SK-N-SH treated with all-trans-retinoic acid at 6 μM for 48 hours (cell line): Measurements from ENCODE around the gene GNAQ.
A peak's percentile ranks its signal among the peaks of the same experiment; 100 is the strongest.

Experiments used
- ATAC-seq: fragments of 200-7000 bp; cut with Tn5 transposase; 3 replicates; pipeline ENCODE4 v1.9.1; 2020; ENCODE audit warnings: mild to moderate bottlenecking, moderate library complexity
- ARNTL ChIP-seq: fragments of 450-650 bp; formaldehyde crosslinking; IDR thresholded peaks from 2 replicates; pipeline ENCODE4 v1.5.0; 2020; ENCODE audit warnings: low read depth, mild to moderate bottlenecking, moderate library complexity, borderline replicate concordance
- ESRRG ChIP-seq: fragments of 250-450 bp; sonication (Bioruptor Pico); IDR thresholded peaks from 2 replicates; pipeline ENCODE4 v1.6.1; 2021; ENCODE audit warnings: mild to moderate bottlenecking
- GLIS3 ChIP-seq: fragments of 250-450 bp; sonication (Bioruptor Pico); IDR thresholded peaks from 2 replicates; pipeline ENCODE4 v1.5.0; 2020; ENCODE audit warnings: mild to moderate bottlenecking, moderate library complexity
- OSR1 ChIP-seq: fragments of 250-450 bp; sonication (Bioruptor Pico); IDR thresholded peaks from 2 replicates; pipeline ENCODE4 v1.8.0; 2022; ENCODE audit warnings: moderate library complexity, mild to moderate bottlenecking, inconsistent platforms
- PPARA ChIP-seq: fragments of 250-450 bp; sonication (Bioruptor Pico); IDR thresholded peaks from 2 replicates; pipeline ENCODE4 v1.5.0; 2020; ENCODE audit warnings: mild to moderate bottlenecking, borderline replicate concordance
- SNAI2 ChIP-seq: fragments of 250-450 bp; sonication (Bioruptor Pico); IDR thresholded peaks from 2 replicates; pipeline ENCODE4 v1.5.0; 2020; ENCODE audit warnings: mild to moderate bottlenecking, moderate library complexity
- TCF4 ChIP-seq: fragments of 250-450 bp; sonication (Bioruptor Pico); IDR thresholded peaks from 2 replicates; pipeline ENCODE4 v1.8.0; 2021; ENCODE audit warnings: mild to moderate bottlenecking, moderate library complexity, borderline replicate concordance
- TOX ChIP-seq: fragments of 250-450 bp; sonication (Bioruptor Pico); IDR thresholded peaks from 2 replicates; pipeline ENCODE4 v1.8.0; 2021; ENCODE audit warnings: mild to moderate bottlenecking, moderate library complexity, borderline replicate concordance
- ZC3H10 ChIP-seq: fragments of 250-450 bp; sonication (Bioruptor Pico); IDR thresholded peaks from 2 replicates; pipeline ENCODE4 v1.5.1; 2021; ENCODE audit warnings: mild to moderate bottlenecking, moderate library complexity
- ZFP3 ChIP-seq: fragments of 250-450 bp; sonication (Bioruptor Pico); IDR thresholded peaks from 2 replicates; pipeline ENCODE4 v1.5.0; 2020; ENCODE audit warnings: mild to moderate bottlenecking, moderate library complexity
- ZNF565 ChIP-seq: fragments of 450-650 bp; formaldehyde crosslinking; conservative IDR thresholded peaks from 2 replicates; pipeline ENCODE4 v1.5.0; 2020; ENCODE audit warnings: low read depth, mild to moderate bottlenecking, moderate library complexity
- ZNF70 ChIP-seq: fragments of 450-650 bp; formaldehyde crosslinking; IDR thresholded peaks from 2 replicates; pipeline ENCODE4 v1.5.0; 2020; ENCODE audit warnings: mild to moderate bottlenecking, moderate library complexity
- ZNF8 ChIP-seq: fragments of 450-650 bp; formaldehyde crosslinking; IDR thresholded peaks from 2 replicates; pipeline ENCODE4 v1.5.0; 2020; ENCODE audit warnings: mild to moderate bottlenecking, moderate library complexity
- TF ChIP-seq, protein P1 (sequence below): fragments of 250-450 bp; sonication (Bioruptor Pico); IDR thresholded peaks from 2 replicates; pipeline ENCODE4 v1.8.0; 2021; ENCODE audit warnings: low read depth, mild to moderate bottlenecking, moderate library complexity, borderline replicate concordance
- TF ChIP-seq, protein P2 (sequence below): fragments of 250-450 bp; sonication (Bioruptor Pico); IDR thresholded peaks from 2 replicates; pipeline ENCODE4 v1.8.0; 2020; ENCODE audit warnings: mild to moderate bottlenecking, moderate library complexity, borderline replicate concordance
- TF ChIP-seq, protein P3 (sequence below): fragments of 250-450 bp; sonication (Bioruptor Pico); IDR thresholded peaks from 2 replicates; pipeline ENCODE4 v1.5.1; 2020; ENCODE audit warnings: low read depth, mild to moderate bottlenecking, moderate library complexity
- TF ChIP-seq, protein P4 (sequence below): fragments of 250-450 bp; sonication (Bioruptor Pico); IDR thresholded peaks from 2 replicates; pipeline ENCODE4 v1.5.0; 2020; ENCODE audit warnings: mild to moderate bottlenecking, moderate library complexity
- TF ChIP-seq, protein P5 (sequence below): fragments of 250-450 bp; sonication (Bioruptor Pico); IDR thresholded peaks from 2 replicates; pipeline ENCODE4 v1.5.1; 2021; ENCODE audit warnings: mild to moderate bottlenecking, moderate library complexity

Gene GNAQ

DNA sequence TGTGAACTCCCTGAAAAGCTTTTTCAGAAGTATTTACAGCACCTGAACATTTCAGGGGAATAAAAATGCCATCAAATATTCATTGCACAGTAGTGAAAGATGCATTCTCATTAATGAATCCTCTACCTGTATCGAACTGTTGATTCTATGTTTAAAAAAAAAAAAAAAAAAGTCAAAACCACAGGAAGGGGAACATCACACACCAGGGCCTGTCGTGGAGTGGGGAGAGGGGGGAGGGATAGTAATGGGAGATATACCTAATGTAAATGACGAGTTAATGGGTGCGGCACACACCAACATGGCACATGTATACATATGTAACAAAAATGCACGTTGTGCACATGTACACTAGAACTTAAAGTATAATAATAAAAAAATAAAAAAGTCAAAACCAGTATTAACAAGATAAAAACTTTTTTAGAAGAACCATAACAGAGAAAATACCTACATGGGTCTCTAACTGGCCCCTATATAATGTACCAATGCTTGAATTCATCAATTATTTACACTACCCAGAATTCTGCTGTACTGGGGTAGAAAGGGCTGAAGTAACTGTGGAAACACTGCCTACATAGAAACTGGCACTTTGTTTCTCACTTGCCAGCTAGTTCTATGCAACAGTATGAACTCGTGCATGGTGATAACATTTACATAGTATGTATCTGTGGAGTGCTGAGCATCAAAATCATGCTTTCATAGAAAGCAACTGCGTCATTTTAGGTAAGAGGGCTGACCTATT lies 48.9 kb downstream of the GNAQ start:
- no peak for ATAC-seq
- TF ChIP-seq, protein P1, sequence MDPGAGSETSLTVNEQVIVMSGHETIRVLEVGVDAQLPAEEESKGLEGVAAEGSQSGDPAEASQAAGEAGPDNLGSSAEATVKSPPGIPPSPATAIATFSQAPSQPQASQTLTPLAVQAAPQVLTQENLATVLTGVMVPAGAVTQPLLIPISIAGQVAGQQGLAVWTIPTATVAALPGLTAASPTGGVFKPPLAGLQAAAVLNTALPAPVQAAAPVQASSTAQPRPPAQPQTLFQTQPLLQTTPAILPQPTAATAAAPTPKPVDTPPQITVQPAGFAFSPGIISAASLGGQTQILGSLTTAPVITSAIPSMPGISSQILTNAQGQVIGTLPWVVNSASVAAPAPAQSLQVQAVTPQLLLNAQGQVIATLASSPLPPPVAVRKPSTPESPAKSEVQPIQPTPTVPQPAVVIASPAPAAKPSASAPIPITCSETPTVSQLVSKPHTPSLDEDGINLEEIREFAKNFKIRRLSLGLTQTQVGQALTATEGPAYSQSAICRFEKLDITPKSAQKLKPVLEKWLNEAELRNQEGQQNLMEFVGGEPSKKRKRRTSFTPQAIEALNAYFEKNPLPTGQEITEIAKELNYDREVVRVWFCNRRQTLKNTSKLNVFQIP: no peak
- no peak for TF ChIP-seq ZC3H10
- no peak for TF ChIP-seq TCF4
- TF ChIP-seq TOX (CRISPR knock-in tag): no peak
- TF ChIP-seq, protein P2, sequence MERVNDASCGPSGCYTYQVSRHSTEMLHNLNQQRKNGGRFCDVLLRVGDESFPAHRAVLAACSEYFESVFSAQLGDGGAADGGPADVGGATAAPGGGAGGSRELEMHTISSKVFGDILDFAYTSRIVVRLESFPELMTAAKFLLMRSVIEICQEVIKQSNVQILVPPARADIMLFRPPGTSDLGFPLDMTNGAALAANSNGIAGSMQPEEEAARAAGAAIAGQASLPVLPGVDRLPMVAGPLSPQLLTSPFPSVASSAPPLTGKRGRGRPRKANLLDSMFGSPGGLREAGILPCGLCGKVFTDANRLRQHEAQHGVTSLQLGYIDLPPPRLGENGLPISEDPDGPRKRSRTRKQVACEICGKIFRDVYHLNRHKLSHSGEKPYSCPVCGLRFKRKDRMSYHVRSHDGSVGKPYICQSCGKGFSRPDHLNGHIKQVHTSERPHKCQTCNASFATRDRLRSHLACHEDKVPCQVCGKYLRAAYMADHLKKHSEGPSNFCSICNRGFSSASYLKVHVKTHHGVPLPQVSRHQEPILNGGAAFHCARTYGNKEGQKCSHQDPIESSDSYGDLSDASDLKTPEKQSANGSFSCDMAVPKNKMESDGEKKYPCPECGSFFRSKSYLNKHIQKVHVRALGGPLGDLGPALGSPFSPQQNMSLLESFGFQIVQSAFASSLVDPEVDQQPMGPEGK (CRISPR knock-in tag): no peak
- no peak for TF ChIP-seq GLIS3
- TF ChIP-seq PPARA: no peak
- TF ChIP-seq, protein P3, sequence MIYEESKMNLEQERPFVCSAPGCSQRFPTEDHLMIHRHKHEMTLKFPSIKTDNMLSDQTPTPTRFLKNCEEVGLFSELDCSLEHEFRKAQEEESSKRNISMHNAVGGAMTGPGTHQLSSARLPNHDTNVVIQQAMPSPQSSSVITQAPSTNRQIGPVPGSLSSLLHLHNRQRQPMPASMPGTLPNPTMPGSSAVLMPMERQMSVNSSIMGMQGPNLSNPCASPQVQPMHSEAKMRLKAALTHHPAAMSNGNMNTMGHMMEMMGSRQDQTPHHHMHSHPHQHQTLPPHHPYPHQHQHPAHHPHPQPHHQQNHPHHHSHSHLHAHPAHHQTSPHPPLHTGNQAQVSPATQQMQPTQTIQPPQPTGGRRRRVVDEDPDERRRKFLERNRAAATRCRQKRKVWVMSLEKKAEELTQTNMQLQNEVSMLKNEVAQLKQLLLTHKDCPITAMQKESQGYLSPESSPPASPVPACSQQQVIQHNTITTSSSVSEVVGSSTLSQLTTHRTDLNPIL (CRISPR knock-in tag): no peak
- no peak for TF ChIP-seq ZNF565 (CRISPR knock-in tag)
- TF ChIP-seq, protein P4, sequence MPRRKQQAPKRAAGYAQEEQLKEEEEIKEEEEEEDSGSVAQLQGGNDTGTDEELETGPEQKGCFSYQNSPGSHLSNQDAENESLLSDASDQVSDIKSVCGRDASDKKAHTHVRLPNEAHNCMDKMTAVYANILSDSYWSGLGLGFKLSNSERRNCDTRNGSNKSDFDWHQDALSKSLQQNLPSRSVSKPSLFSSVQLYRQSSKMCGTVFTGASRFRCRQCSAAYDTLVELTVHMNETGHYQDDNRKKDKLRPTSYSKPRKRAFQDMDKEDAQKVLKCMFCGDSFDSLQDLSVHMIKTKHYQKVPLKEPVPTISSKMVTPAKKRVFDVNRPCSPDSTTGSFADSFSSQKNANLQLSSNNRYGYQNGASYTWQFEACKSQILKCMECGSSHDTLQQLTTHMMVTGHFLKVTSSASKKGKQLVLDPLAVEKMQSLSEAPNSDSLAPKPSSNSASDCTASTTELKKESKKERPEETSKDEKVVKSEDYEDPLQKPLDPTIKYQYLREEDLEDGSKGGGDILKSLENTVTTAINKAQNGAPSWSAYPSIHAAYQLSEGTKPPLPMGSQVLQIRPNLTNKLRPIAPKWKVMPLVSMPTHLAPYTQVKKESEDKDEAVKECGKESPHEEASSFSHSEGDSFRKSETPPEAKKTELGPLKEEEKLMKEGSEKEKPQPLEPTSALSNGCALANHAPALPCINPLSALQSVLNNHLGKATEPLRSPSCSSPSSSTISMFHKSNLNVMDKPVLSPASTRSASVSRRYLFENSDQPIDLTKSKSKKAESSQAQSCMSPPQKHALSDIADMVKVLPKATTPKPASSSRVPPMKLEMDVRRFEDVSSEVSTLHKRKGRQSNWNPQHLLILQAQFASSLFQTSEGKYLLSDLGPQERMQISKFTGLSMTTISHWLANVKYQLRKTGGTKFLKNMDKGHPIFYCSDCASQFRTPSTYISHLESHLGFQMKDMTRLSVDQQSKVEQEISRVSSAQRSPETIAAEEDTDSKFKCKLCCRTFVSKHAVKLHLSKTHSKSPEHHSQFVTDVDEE: no peak
- TF ChIP-seq ARNTL (CRISPR knock-in tag): no peak
- TF ChIP-seq ZNF70 (CRISPR knock-in tag): no peak
- TF ChIP-seq ESRRG (CRISPR knock-in tag): no peak
- no peak for TF ChIP-seq SNAI2 (CRISPR knock-in tag)
- TF ChIP-seq OSR1: no peak

DNA sequence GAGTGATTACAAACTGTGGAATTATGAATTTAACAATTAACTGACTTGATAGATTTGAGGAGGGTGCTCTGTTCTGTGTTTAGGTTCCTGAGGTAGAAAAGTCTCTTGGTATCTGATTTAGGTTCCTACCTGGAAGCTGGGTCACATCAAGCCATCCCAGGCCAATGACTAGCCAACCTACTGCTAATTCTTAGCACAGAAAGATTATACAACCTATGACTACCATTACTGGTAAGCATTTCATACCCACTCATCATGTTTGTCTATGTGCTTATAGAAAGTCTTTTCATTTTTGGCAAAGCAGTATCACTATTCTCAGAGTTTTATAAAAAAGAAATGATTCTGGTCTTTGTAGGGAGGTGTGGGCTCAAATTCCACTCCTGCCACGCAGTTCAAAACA lies 49.7 kb downstream of the GNAQ start:
- ATAC-seq: no peak
- no peak for TF ChIP-seq SNAI2 (CRISPR knock-in tag)

DNA sequence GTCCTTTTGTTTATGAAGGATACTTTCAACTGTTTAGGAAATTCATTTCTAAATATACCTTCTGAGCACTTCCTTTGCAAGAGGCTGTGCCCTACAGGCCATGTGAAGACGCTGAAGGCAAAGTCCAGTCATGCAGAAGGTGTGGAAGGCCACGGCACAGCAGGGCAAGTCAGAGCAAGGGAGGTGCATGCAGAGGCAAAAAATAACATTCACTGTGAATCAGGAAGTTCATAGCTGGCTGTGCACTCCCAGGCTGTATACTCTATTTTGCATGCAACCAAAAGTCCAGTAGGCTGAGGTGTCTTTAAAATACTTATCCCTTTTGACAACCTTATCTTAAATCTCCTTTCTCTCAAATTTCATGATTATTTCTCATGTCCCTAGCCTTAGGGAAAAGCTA lies 50.3 kb downstream of the GNAQ start:
- TF ChIP-seq ZNF565 (CRISPR knock-in tag) (no peak), SNAI2 (CRISPR knock-in tag) (no peak), ZFP3 (CRISPR knock-in tag) (no peak), ZC3H10 (no peak), ARNTL (CRISPR knock-in tag) (no peak), ZNF8 (CRISPR knock-in tag) (no peak)
- TF ChIP-seq, protein P2 (CRISPR knock-in tag): no peak
- TF ChIP-seq, protein P5, sequence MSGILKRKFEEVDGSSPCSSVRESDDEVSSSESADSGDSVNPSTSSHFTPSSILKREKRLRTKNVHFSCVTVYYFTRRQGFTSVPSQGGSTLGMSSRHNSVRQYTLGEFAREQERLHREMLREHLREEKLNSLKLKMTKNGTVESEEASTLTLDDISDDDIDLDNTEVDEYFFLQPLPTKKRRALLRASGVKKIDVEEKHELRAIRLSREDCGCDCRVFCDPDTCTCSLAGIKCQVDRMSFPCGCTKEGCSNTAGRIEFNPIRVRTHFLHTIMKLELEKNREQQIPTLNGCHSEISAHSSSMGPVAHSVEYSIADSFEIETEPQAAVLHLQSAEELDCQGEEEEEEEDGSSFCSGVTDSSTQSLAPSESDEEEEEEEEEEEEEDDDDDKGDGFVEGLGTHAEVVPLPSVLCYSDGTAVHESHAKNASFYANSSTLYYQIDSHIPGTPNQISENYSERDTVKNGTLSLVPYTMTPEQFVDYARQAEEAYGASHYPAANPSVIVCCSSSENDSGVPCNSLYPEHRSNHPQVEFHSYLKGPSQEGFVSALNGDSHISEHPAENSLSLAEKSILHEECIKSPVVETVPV (CRISPR knock-in tag): no peak
- TF ChIP-seq, protein P1: no peak
- TF ChIP-seq, protein P3 (CRISPR knock-in tag): no peak
- TF ChIP-seq, all 23 proteins: peak for 0
- peak; percentile 63 for ATAC-seq
